Measurements from ENCODE around the gene RYK.

- TF ChIP-seq CTCF (conservative IDR thresholded peaks at IDR 0.05; ENCODE audit: low read length) (no peak), EZH2phosphoT487 (IDR thresholded peaks at IDR 0.05; ENCODE audit: borderline replicate concordance) (no peak)
Measured at GRCh38 chr3:134228479-134228878, 22.2 kb downstream of the RYK start.

All from Loucy (cell line).